WTC11 (cell line): ENCODE results near the gene MYH16. TPM values are rescaled to one million over a fixed set of nuclear protein-coding genes. Genes with fewer than 3 reads are reported as not detected.
A peak's percentile ranks its signal among the peaks of the same experiment; 100 is the strongest.

Experiments
- ATAC-seq: fragments of 200-7000 bp; cut with Tn5 transposase; 2 replicates; pipeline ENCODE4 v1.10.0; 2021; ENCODE audit warnings: mild to moderate bottlenecking, moderate library complexity
- CTCF ChIA-PET: fragments of 300-600 bp; sonication (Branson Sonifier 250); formaldehyde crosslinking; loops from one replicate; lab custom pipeline; 2021; ENCODE audit warnings: antibody characterized with exemption; lab: Charles Lee
- POLR2A ChIA-PET: fragments of 350-600 bp; sonication (Branson Sonifier 250); formaldehyde crosslinking; loops from one replicate; lab custom pipeline; 2021; ENCODE audit warnings: antibody characterized with exemption; lab: Charles Lee
- DNase-seq: peaks from one replicate; pipeline ENCODE4 v3.0.0; 2021; ENCODE audit warnings: low spot score
- H3K27ac Mint-ChIP-seq: 2 replicates; pipeline ENCODE4 v1.8.0; 2021; ENCODE audit warnings: mixed read lengths
- H3K27me3 Mint-ChIP-seq: 2 replicates; pipeline ENCODE4 v1.8.0; 2021; ENCODE audit warnings: low read depth, mild to moderate bottlenecking, moderate library complexity, mixed read lengths
- H3K36me3 Mint-ChIP-seq: 2 replicates; pipeline ENCODE4 v1.8.0; 2021; ENCODE audit warnings: mixed read lengths
- H3K4me1 Mint-ChIP-seq: 2 replicates; pipeline ENCODE4 v1.8.0; 2022; ENCODE audit warnings: mixed read lengths
- H3K4me3 Mint-ChIP-seq: 2 replicates; pipeline ENCODE4 v1.8.0; 2021; ENCODE audit warnings: mild to moderate bottlenecking, moderate library complexity, mixed read lengths
- H3K9me3 Mint-ChIP-seq: 2 replicates; pipeline ENCODE4 v1.8.0; 2021; ENCODE audit warnings: mixed read lengths
- ATF2 ChIP-seq: sonication (generic); formaldehyde crosslinking; IDR thresholded peaks from 2 replicates; pipeline ENCODE4 v1.8.1; 2022; ENCODE audit warnings: low read depth, missing genetic modification reagents, borderline replicate concordance
- ATF3 ChIP-seq: sonication (generic); formaldehyde crosslinking; conservative IDR thresholded peaks from 2 replicates; pipeline ENCODE4 v1.8.1; 2022; ENCODE audit warnings: mild to moderate bottlenecking, missing genetic modification reagents
- E2F5 ChIP-seq: sonication (generic); formaldehyde crosslinking; IDR thresholded peaks from 2 replicates; pipeline ENCODE4 v1.8.1; 2022; ENCODE audit warnings: mild to moderate bottlenecking, moderate library complexity, missing genetic modification reagents
- FOXP1 ChIP-seq: sonication (generic); formaldehyde crosslinking; IDR thresholded peaks from 2 replicates; pipeline ENCODE4 v1.8.0; 2022; ENCODE audit warnings: missing genetic modification reagents, mild to moderate bottlenecking, moderate library complexity, borderline replicate concordance
- HMGXB4 ChIP-seq: sonication (generic); formaldehyde crosslinking; IDR thresholded peaks from 2 replicates; pipeline ENCODE4 v1.8.1; 2023; ENCODE audit warnings: mild to moderate bottlenecking, moderate library complexity, missing genetic modification reagents
- JUN ChIP-seq: sonication (generic); formaldehyde crosslinking; IDR thresholded peaks from 2 replicates; pipeline ENCODE4 v1.8.0; 2023; ENCODE audit warnings: mild to moderate bottlenecking, missing genetic modification reagents
- KAT7 ChIP-seq: sonication (generic); formaldehyde crosslinking; IDR thresholded peaks from 2 replicates; pipeline ENCODE4 v1.8.1; 2023; ENCODE audit warnings: missing genetic modification reagents, mild to moderate bottlenecking, borderline replicate concordance
- MAX ChIP-seq: sonication (generic); formaldehyde crosslinking; IDR thresholded peaks from 2 replicates; pipeline ENCODE4 v1.8.0; 2022; ENCODE audit warnings: mild to moderate bottlenecking, missing genetic modification reagents
- NFYB ChIP-seq: sonication (generic); formaldehyde crosslinking; conservative IDR thresholded peaks from 2 replicates; pipeline ENCODE4 v1.8.0; 2022; ENCODE audit warnings: low read depth, missing genetic modification reagents
- NR1H2 ChIP-seq: sonication (generic); formaldehyde crosslinking; IDR thresholded peaks from 2 replicates; pipeline ENCODE4 v1.9.0; 2021; ENCODE audit warnings: mild to moderate bottlenecking, moderate library complexity, missing genetic modification reagents
- STAT6 ChIP-seq: sonication (generic); formaldehyde crosslinking; conservative IDR thresholded peaks from 2 replicates; pipeline ENCODE4 v1.8.1; 2023; ENCODE audit warnings: mild to moderate bottlenecking, low read depth, missing genetic modification reagents, moderate library complexity
- USF1 ChIP-seq: sonication (generic); formaldehyde crosslinking; IDR thresholded peaks from 2 replicates; pipeline ENCODE4 v1.8.0; 2022; ENCODE audit warnings: mild to moderate bottlenecking, missing genetic modification reagents
- ZBTB43 ChIP-seq: sonication (generic); formaldehyde crosslinking; IDR thresholded peaks from 2 replicates; pipeline ENCODE4 v1.8.1; 2023; ENCODE audit warnings: mild to moderate bottlenecking, missing genetic modification reagents
- ZNF423 ChIP-seq: fragments of 250-450 bp; sonication (Bioruptor Pico); IDR thresholded peaks from 2 replicates; pipeline ENCODE4 v2.1.2; 2022; ENCODE audit warnings: mild to moderate bottlenecking, moderate library complexity
- ZNF532 ChIP-seq: fragments of 250-450 bp; sonication (Bioruptor Pico); IDR thresholded peaks from 2 replicates; pipeline ENCODE4 v1.9.0; 2021; ENCODE audit warnings: mild to moderate bottlenecking, borderline replicate concordance
- total RNA-seq: library from RNA; stranded (reverse); gene quantifications from 3 replicates; pipeline ENCODE4 v1.2.3, GENCODE V29; 2021

The MYH16 gene
- total RNA-seq, 1 experiment from 2014 or later = not detected

- TF ChIP-seq ZNF532 (CRISPR knock-in tag) (no peak), USF1 (peak; percentile 45; the same call in 1 of the 2 replicates), MAX (peak; percentile 76), ZBTB43 (CRISPR knock-in tag) (peak; percentile 33; the same call in 1 of the 2 replicates), FOXP1 (CRISPR knock-in tag) (peak; percentile 18; the same call in 1 of the 2 replicates), E2F5 (CRISPR knock-in tag) (peak; percentile 50; the same call in 1 of the 2 replicates), KAT7 (CRISPR knock-in tag) (no peak), JUN (CRISPR knock-in tag) (no peak)
These were observed 53.2 kb downstream of the MYH16 start, which contains the start of gene ARPC1A (continued) for GRCh38 chr7:99325592-99326407.

- no peak for DNase-seq
- Mint-ChIP-seq H3K4me3 (peak overlapping the region; percentile 80), H3K9me3 (no peaks in the 10 kb centered on the region), H3K4me1 (peaks cover 14% of the 10 kb centered on the region), H3K36me3 (no peaks in the 10 kb centered on the region), H3K27ac (peak overlapping the region; percentile 42), H3K27me3 (no peaks in the 10 kb centered on the region)
- ChIA-PET CTCF (interaction anchor here (2.6 kb wide), 1 partner anchor 290 kb away, joined by 11 read pairs; no protein-coding TSS in a partner anchor), POLR2A (no interaction called here)
- no peak for ATAC-seq
- TF ChIP-seq NR1H2 (CRISPR knock-in tag) = no peak
- TF ChIP-seq KAT7 (CRISPR knock-in tag) = no peak
- TF ChIP-seq E2F5 (CRISPR knock-in tag) = no peak
- no peak for TF ChIP-seq STAT6 (CRISPR knock-in tag)
- no peak for TF ChIP-seq ZNF423
- TF ChIP-seq ATF3 (CRISPR knock-in tag) = no peak
- TF ChIP-seq ATF2 (CRISPR knock-in tag) = no peak
- TF ChIP-seq HMGXB4 (CRISPR knock-in tag) = no peak
- TF ChIP-seq NFYB (CRISPR knock-in tag) = no peak
These were observed 53.8 kb downstream of the MYH16 start for GRCh38 chr7:99326408-99326782.
